K562 (cell line): ENCODE results near the gene RNF114. TPM values are rescaled to one million over a fixed set of nuclear protein-coding genes. Genes with fewer than 3 reads are reported as not detected.

Experiments
- ATAC-seq: fragments of 200-7000 bp; cut with Tn5 transposase; 3 replicates; pipeline ENCODE4 v1.9.1; 2020; ENCODE audit warnings: moderate library complexity
- BruUV-seq: library from RNA; stranded (reverse); fragments of 400-500 nt; replicated peaks from 2 replicates; lab custom pipeline; 2021; lab: Mats Ljungman, UMichigan
- CTCF ChIA-PET: fragments of 300-600 bp; formaldehyde crosslinking; extraction: SDS; loops from one replicate; lab custom pipeline; 2021; ENCODE audit warnings: low intra/inter-chr PET ratio; lab: Yijun Ruan, JAX
- POLR2A ChIA-PET: fragments of 300-600, 350-650 bp; sonication (Branson Sonifier 250); formaldehyde crosslinking; extraction: SDS; loops from one replicate; lab custom pipeline; 2021; ENCODE audit warnings: antibody characterized with exemption, inconsistent platforms; lab: Yijun Ruan, JAX
- DNase-seq, 4 experiments: peaks; one replicate each; pipeline versions ENCODE4 v3.0.0 to v3.0.0-alpha.2; 2011 to 2018; ENCODE audit warnings: low spot score in 3 of 4, mixed read lengths in 3 of 4; ENCODE audit errors: extremely low read depth in 1 of 4
- FAIRE-seq: peaks from 2 replicates; lab custom pipeline; 2011; peaks lifted over from hg19 to GRCh38; lab: Jason Lieb, UNC
- H2AFZ ChIP-seq: 2 replicates; pipeline ENCODE4 v1.6.0; 2011; ENCODE audit warnings: low read depth, low read length, control low read depth, inconsistent platforms
- H3K27ac ChIP-seq: fragments of 200-600 bp; 3 replicates; pipeline ENCODE4 v1.8.0; 2011; ENCODE audit warnings: low read depth, mild to moderate bottlenecking, control low read depth, inconsistent platforms, low read length, moderate library complexity, mixed read lengths; ENCODE audit errors: extremely low read depth
- H3K27me3 ChIP-seq, 2 experiments: fragments of 300-600 bp in 1 of 2; 2 replicates in 1 of 2; 3 replicates in 1 of 2; pipeline versions ENCODE4 v1.6.0 to v1.8.0; 2011; ENCODE audit warnings: inconsistent platforms in 2 of 2, low read length in 2 of 2, mild to moderate bottlenecking in 1 of 2, mixed read lengths in 1 of 2, moderate library complexity in 1 of 2; ENCODE audit not compliant: control insufficient read depth in 2 of 2, insufficient read depth in 2 of 2
- H3K36me3 ChIP-seq: fragments of 300-600 bp; 3 replicates; pipeline ENCODE4 v1.8.0; 2011; ENCODE audit warnings: mild to moderate bottlenecking, low read length, inconsistent platforms; ENCODE audit not compliant: control insufficient read depth, insufficient read depth
- H3K4me1 ChIP-seq, 2 experiments: fragments of 200-600 bp in 1 of 2; replicated peaks in 1 of 2; 2 replicates in 1 of 2; 3 replicates in 1 of 2; pipeline versions ENCODE4 v1.5.1 to v1.8.0; 2011; ENCODE audit warnings: inconsistent platforms in 2 of 2, low read length in 2 of 2, mild to moderate bottlenecking in 1 of 2, mixed read lengths in 1 of 2, moderate library complexity in 1 of 2; ENCODE audit not compliant: control insufficient read depth in 2 of 2, insufficient read depth in 2 of 2
- H3K4me2 ChIP-seq: 2 replicates; pipeline ENCODE4 v1.6.1; 2011; ENCODE audit warnings: low read length, control low read depth, inconsistent platforms, mixed read lengths; ENCODE audit not compliant: insufficient read depth
- H3K4me3 ChIP-seq: fragments of 200-600 bp; sonication (generic), shearing (Covaris generic); 2 replicates; pipeline ENCODE4 v1.5.1; 2016; ENCODE audit warnings: control low read depth, inconsistent platforms
- H3K79me2 ChIP-seq: fragments of 200-600 bp; 3 replicates; pipeline ENCODE4 v1.8.0; 2011; ENCODE audit warnings: low read length, inconsistent platforms; ENCODE audit not compliant: control insufficient read depth, insufficient read depth
- H3K9ac ChIP-seq, 2 experiments: 2 replicates each; pipeline versions ENCODE4 v1.6.0 to v1.6.1; 2011; ENCODE audit warnings: low read depth in 2 of 2, low read length in 2 of 2, control low read depth in 1 of 2, inconsistent platforms in 1 of 2, mild to moderate bottlenecking in 1 of 2, mixed read lengths in 1 of 2; ENCODE audit not compliant: insufficient read depth in 1 of 2
- H3K9me1 ChIP-seq: one replicate; pipeline ENCODE4 v1.6.0; 2011; ENCODE audit warnings: inconsistent platforms, mild to moderate bottlenecking, low read length, moderate library complexity; ENCODE audit not compliant: control insufficient read depth, insufficient read depth
- H3K9me3 ChIP-seq: replicated peaks from 2 replicates; pipeline ENCODE4 v1.5.1; 2011; ENCODE audit warnings: low read depth, low read length, inconsistent platforms; ENCODE audit not compliant: control insufficient read depth, insufficient read depth
- H4K20me1 ChIP-seq: replicated peaks from 2 replicates; pipeline ENCODE4 v1.6.1; 2011; ENCODE audit warnings: low read length, inconsistent platforms, mixed read lengths; ENCODE audit not compliant: control insufficient read depth, insufficient read depth
- CBFA2T2 ChIP-seq: fragments of 450-650 bp; conservative IDR thresholded peaks from 2 replicates; pipeline ENCODE4 v1.6.1; 2017; ENCODE audit warnings: mild to moderate bottlenecking
- DNMT1 ChIP-seq: fragments of 450-650 bp; IDR thresholded peaks from 2 replicates; pipeline ENCODE4 v1.6.1; 2016; ENCODE audit warnings: antibody characterized with exemption, mild to moderate bottlenecking
- FUS ChIP-seq: fragments of 200-400 bp; formaldehyde crosslinking; optimal IDR thresholded peaks from 2 replicates; pipeline ENCODE3; 2017; ENCODE audit warnings: low read depth, low read length
- HIVEP1 ChIP-seq: fragments of 250-450 bp; sonication (Bioruptor Pico); IDR thresholded peaks from 2 replicates; pipeline ENCODE4 v1.4.0; 2020; ENCODE audit warnings: mild to moderate bottlenecking
- KLF10 ChIP-seq: fragments of 250-450 bp; sonication (Bioruptor Pico); IDR thresholded peaks from 2 replicates; pipeline ENCODE4 v1.6.1; 2021; ENCODE audit warnings: matching md5 sums
- MTA1 ChIP-seq: fragments of 450-650 bp; IDR thresholded peaks from 2 replicates; pipeline ENCODE4 v1.6.1; 2017; ENCODE audit warnings: borderline replicate concordance
- PCBP1 ChIP-seq: fragments of 200-400 bp; formaldehyde crosslinking; IDR thresholded peaks from 2 replicates; pipeline ENCODE4 v1.6.1; 2018; ENCODE audit warnings: mild to moderate bottlenecking, low read depth, low read length; ENCODE audit not compliant: poor library complexity, severe bottlenecking
- POLR2AphosphoS5 ChIP-seq: IDR thresholded peaks from 2 replicates; pipeline ENCODE4 v1.6.1; 2011; ENCODE audit warnings: mild to moderate bottlenecking, low read depth, low read length, moderate library complexity; ENCODE audit not compliant: control insufficient read depth, insufficient read depth
- POU5F1 ChIP-seq: fragments of 150-350 bp; IDR thresholded peaks from 2 replicates; pipeline ENCODE4 v1.6.1; 2014; ENCODE audit warnings: borderline replicate concordance, low read length, low read depth, mild to moderate bottlenecking; ENCODE audit not compliant: partially characterized antibody
- RBM14 ChIP-seq: fragments of 200-400 bp; formaldehyde crosslinking; IDR thresholded peaks from 2 replicates; pipeline ENCODE4 v1.6.1; 2018; ENCODE audit warnings: low read depth, mild to moderate bottlenecking, low read length, moderate library complexity, borderline replicate concordance; ENCODE audit not compliant: insufficient read depth
- SMAD1 ChIP-seq: fragments of 150-350 bp; IDR thresholded peaks from 2 replicates; pipeline ENCODE4 v1.6.1; 2014; ENCODE audit warnings: low read length, low read depth; ENCODE audit not compliant: partially characterized antibody
- SMAD4 ChIP-seq: fragments of 250-450 bp; sonication (Bioruptor Pico); conservative IDR thresholded peaks from 2 replicates; pipeline ENCODE4 v1.8.0; 2021; ENCODE audit warnings: inconsistent platforms, mild to moderate bottlenecking, moderate library complexity
- SNAPC5 ChIP-seq: fragments of 250-450 bp; sonication (Bioruptor Pico); IDR thresholded peaks from 2 replicates; pipeline ENCODE4 v1.8.0; 2021; ENCODE audit warnings: moderate library complexity, mild to moderate bottlenecking, inconsistent platforms
- ZNF274 ChIP-seq: IDR thresholded peaks from 2 replicates; pipeline ENCODE4 v1.6.1; 2011; ENCODE audit warnings: low read depth, mild to moderate bottlenecking, low read length, moderate library complexity, borderline replicate concordance
- ZNF780A ChIP-seq: fragments of 250-450 bp; sonication (Bioruptor Pico); IDR thresholded peaks from 2 replicates; pipeline ENCODE4 v1.5.0; 2021; ENCODE audit warnings: mild to moderate bottlenecking
- WGBS: fragments of 100-300 bp; shearing (Covaris generic); methylation state at CpG from one replicate; pipeline ENCODE4 v1.1.6; 2016; ENCODE audit warnings: low coverage, mixed read lengths; ENCODE audit not compliant: insufficient coverage; ENCODE audit errors: missing lambda C conversion rate; 5-methylcytosine and 5-hydroxymethylcytosine counted together
- in situ Hi-C: fragments of 300-500 bp; cut with MboI; formaldehyde crosslinking; loops from 4 replicates; pipeline ENCODE4 v1.15.0; 2018; ENCODE audit warnings: inconsistent platforms, mixed read lengths
- intact Hi-C: fragments of 100-400 bp; cut with micrococcal nuclease; formaldehyde crosslinking; loops from 2 replicates; pipeline ENCODE4 v1.14.2; 2022
- polyA plus RNA-seq, 8 experiments: library from polyadenylated mRNA; depleted of rRNA in 4 of 8; stranded (reverse) in 5 of 8; unstranded in 3 of 8; fragments of >200 nt; fragmentation: Nextera tagmentation in 2 of 8; fragmentation: Illumina TruSeq in 1 of 8; extraction: Ambion mirVana in 2 of 8; extraction: Trizol in 1 of 8; gene quantifications; 2 replicates each; pipeline versions ENCODE4 v1.2.1 to v1.2.3, GENCODE V29; 2011 to 2014; ENCODE audit warnings: inconsistent platforms in 1 of 8, missing spikeins in 1 of 8
- total RNA-seq, 7 experiments: library from RNA; depleted of rRNA in 6 of 7; stranded (reverse); fragments of >200 nt in 6 of 7; fragmentation: Illumina TruSeq in 2 of 7; extraction: Trizol in 2 of 7; gene quantifications; 2 replicates each; pipeline versions ENCODE4 v1.2.1 to v1.2.3, GENCODE V29; 2011 to 2021; ENCODE audit warnings: low replicate concordance in 1 of 7
- TF ChIP-seq, protein P1 (sequence below): fragments of 450-650 bp; IDR thresholded peaks from 2 replicates; pipeline ENCODE4 v1.7.0; 2016; ENCODE audit warnings: borderline replicate concordance

Gene RNF114
- total and polyA plus RNA-seq, 9 of the 15 experiments (the other 6 are each of a cell fraction or from before 2014, with no cell fraction given) = 38.6 to 111 (median 62.6) TPM

DNA sequence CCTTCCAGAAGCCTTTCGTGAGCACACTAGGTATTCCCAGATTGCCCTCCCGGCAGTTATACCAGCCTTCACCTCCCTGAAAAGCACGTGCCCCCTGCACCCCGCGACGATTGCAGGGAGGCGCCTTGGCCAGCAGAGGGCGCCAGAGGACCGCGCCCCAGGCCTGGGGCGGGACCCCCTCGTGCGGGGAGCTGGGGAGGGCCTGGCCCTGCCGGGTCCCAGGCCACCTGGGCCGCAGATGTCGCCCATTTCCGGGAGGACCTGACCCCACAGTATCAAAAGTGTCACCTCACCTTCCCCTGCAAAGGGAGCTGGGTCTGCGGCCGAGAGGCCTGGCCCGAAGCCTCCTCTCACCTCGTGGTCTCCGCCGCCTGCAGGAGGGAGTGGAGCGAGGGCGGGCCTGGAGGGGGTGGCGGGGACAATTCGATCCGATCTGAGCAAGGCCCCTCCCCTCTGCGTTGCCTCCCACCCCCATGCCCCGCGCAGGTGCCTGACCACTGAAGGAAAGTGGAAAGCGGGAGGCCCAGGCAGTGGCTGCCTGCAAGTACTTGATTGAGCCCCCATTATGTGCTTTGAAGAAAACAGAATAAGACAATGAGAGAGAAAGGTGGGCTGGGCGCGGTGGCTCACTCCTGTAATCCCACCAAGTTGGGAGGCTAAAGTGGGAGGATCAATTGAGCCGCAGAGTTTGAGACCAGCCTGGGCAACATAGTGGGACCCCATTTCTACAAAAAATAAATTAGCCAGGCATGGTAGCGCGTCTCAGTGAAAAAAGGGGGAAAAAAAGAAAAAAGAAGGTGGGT, 43.0 kb downstream of the RNF114 start:
- Histone ChIP-seq H3K36me3 (peaks cover 6% of the 10 kb centered on the region; the same call in 2 of the 3 replicates), H3K9ac (peak overlapping the region; percentile 53 to 89; a peak in 3 of 4 replicates), H3K27me3 (no peaks in the 10 kb centered on the region), H3K9me1 (no peaks in the 10 kb centered on the region), H2AFZ (peak overlapping the region; percentile 98), H3K4me2 (peak overlapping the region; percentile 79), H3K9me3 (no peaks in the 10 kb centered on the region), H3K4me3 (peak overlapping the region; percentile 25), H3K4me1 (peaks cover 43 to 49% of the 10 kb centered on the region in 2 experiments), H3K79me2 (peaks cover 15% of the 10 kb centered on the region), H4K20me1 (no peaks in the 10 kb centered on the region), H3K27ac (peak overlapping the region; percentile 61; the same call in 2 of the 3 replicates)
- ATAC-seq = peak; percentile 76
- BruUV-seq = no TSS peak
- WGBS = 17% methylated on average over 28 of the region's 37 CpGs
- FAIRE-seq = peak; percentile 23
- intact Hi-C loops = loop anchor here (1.0 to 2.0 kb wide), 3 partner anchors 92 to 200 kb away; no protein-coding TSS in a partner anchor
- ChIA-PET POLR2A (interaction anchor here (0.6 to 1.4 kb wide), 10 partner anchors 35 to 460 kb away, joined by 3 to 6 read pairs (median 4); partner anchors contain the start of gene SPATA2), CTCF (interaction anchor here (0.8 to 8.4 kb wide), 9 partner anchors 91 to 201 kb away, joined by 3 to 100 read pairs (median 5); no protein-coding TSS in a partner anchor)
- DNase-seq = peak; percentile 84 to 87 (median 86)
- in situ Hi-C loops = loop anchor here (5.0 to 10.0 kb wide), 2 partner anchors 483 to 596 kb away; no protein-coding TSS in a partner anchor
- no peak for TF ChIP-seq MTA1
- no peak for TF ChIP-seq ZNF274
- TF ChIP-seq SMAD1 = no peak
- TF ChIP-seq SMAD4 = peak; percentile 64; the same call in 1 of the 2 replicates
- no peak for TF ChIP-seq DNMT1
- TF ChIP-seq POU5F1 = no peak
- no peak for TF ChIP-seq FUS
- no peak for TF ChIP-seq KLF10
- TF ChIP-seq RBM14 = no peak
- TF ChIP-seq SNAPC5 (CRISPR knock-in tag) = no peak
- TF ChIP-seq HIVEP1 = peak; percentile 20; the same call in 1 of the 2 replicates
- TF ChIP-seq ZNF780A (CRISPR knock-in tag) = no peak
- no peak for TF ChIP-seq POLR2AphosphoS5
- TF ChIP-seq CBFA2T2 = peak; percentile 32; the same call in 1 of the 2 replicates
- TF ChIP-seq, protein P1, sequence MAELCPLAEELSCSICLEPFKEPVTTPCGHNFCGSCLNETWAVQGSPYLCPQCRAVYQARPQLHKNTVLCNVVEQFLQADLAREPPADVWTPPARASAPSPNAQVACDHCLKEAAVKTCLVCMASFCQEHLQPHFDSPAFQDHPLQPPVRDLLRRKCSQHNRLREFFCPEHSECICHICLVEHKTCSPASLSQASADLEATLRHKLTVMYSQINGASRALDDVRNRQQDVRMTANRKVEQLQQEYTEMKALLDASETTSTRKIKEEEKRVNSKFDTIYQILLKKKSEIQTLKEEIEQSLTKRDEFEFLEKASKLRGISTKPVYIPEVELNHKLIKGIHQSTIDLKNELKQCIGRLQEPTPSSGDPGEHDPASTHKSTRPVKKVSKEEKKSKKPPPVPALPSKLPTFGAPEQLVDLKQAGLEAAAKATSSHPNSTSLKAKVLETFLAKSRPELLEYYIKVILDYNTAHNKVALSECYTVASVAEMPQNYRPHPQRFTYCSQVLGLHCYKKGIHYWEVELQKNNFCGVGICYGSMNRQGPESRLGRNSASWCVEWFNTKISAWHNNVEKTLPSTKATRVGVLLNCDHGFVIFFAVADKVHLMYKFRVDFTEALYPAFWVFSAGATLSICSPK = no peak
- TF ChIP-seq PCBP1 = no peak
